Mucosa of rectum (tissue), 2 donors: ENCODE data around the gene OBP2A.
"Not testable (repeated sequence)": the region's sequence is repeated elsewhere in the genome, so short reads cannot be mapped to it uniquely, and the experiment has no call there.

Experiments used
- H3K27ac ChIP-seq, 2 donors: one replicate each; pipeline ENCODE4 v1.7.0; 2013; ENCODE audit warnings: inconsistent platforms in 2 of 2, low read depth in 2 of 2, low read length in 2 of 2
- H3K27me3 ChIP-seq, 2 donors: one replicate each; pipeline ENCODE4 v1.7.0; 2013; ENCODE audit warnings: low read length in 2 of 2; ENCODE audit not compliant: control insufficient read depth in 2 of 2, insufficient read depth in 2 of 2
- H3K36me3 ChIP-seq, 2 donors: one replicate each; pipeline ENCODE4 v1.7.0; 2013; ENCODE audit warnings: low read length in 2 of 2; ENCODE audit not compliant: control insufficient read depth in 2 of 2, insufficient read depth in 2 of 2
- H3K4me1 ChIP-seq, 2 donors: one replicate each; pipeline ENCODE4 v1.7.0; 2013; ENCODE audit warnings: low read length in 2 of 2, mild to moderate bottlenecking in 1 of 2; ENCODE audit not compliant: control insufficient read depth in 2 of 2, insufficient read depth in 2 of 2
- H3K4me3 ChIP-seq, 2 donors: one replicate each; pipeline ENCODE4 v1.7.0; 2013; ENCODE audit warnings: low read length in 2 of 2
- H3K9ac ChIP-seq, 2 donors: one replicate each; pipeline ENCODE4 v1.7.0; 2013; ENCODE audit warnings: low read length in 2 of 2, low read depth in 1 of 2, mild to moderate bottlenecking in 1 of 2
- H3K9me3 ChIP-seq, 2 donors: one replicate each; pipeline ENCODE4 v1.7.0; 2013; ENCODE audit warnings: low read length in 2 of 2; ENCODE audit not compliant: control insufficient read depth in 2 of 2
- donor health status: healthy.
- donor health status: Normal muscosa, but diverticular disease.

Gene OBP2A, protein sequence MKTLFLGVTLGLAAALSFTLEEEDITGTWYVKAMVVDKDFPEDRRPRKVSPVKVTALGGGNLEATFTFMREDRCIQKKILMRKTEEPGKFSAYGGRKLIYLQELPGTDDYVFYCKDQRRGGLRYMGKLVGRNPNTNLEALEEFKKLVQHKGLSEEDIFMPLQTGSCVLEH

DNA sequence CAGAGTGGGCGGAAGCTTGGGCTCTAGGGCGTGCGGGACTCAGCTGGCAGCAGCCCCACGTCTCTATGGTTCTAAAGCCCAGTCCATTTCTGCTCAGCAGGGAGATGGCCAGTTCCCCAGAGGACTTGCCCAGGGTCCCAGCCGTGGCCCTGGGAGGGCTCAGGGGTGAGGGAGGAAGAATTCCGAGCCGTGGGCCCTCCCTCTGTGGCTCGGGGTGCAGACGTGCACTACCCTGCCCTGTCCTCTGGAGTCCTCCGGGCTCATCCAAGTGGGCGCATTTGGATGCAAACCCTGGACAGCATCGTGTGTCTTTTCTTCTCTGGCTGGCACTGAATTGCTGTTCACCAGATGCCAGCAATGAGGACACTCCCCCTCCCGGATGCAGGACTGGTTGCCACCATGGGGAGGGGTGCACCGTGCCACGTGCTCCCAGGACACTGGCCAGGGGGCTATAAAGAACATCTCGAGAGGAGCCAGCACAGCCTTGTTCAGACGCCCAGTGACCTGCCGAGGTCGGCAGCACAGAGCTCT is at the start of gene OBP2A:
Gene OBP2A, plus strand, starts transcription at position 481 of the 531 bp plus-strand sequence. CDS start 55 bp downstream, outside the sequence.
- H3K9ac ChIP-seq, H3K4me1 ChIP-seq, H3K4me3 ChIP-seq, H3K27me3 ChIP-seq, H3K9me3 ChIP-seq, H3K36me3 ChIP-seq, H3K27ac ChIP-seq: not testable (repeated sequence)

DNA sequence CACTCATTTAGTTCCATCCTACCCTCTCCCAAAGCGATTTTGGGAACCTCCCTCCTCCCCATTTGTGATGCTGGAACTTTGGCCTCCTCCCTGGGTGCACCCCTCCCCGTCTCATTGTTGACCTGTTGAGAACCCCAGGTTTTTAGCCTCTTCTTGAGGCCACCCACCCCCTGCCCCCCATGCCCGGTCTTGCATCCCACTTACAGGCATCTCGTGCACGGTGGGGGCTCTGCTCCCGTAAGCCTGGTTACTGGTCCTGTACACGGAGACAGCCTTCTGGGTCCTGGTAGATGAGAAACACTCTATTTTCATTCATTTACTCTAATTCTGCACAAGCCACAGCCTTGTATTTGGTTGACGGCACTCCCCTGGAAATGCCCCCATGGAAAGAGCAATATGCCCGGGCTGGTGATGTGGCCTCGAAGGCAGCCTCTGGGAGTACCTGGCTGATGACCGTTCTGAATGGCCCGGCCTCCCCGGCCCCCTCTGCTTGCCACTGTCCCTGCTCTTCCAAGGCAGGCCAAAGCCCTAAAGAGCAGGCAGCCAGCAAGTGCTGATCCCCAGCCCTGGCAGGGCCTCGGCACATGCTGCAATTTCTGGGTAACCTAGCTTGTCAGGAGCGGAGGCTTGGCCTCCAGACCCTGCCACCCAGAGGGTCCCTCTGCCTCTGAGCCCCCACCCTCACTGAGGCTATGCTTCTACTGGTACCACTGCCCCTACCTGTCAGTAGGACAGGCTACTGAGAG is 47.4 kb upstream of the OBP2A start:
- H3K27me3 ChIP-seq: peaks cover 0 to 3% of the 10 kb centered on the region in 2 donors
- peaks cover 20 to 21% of the 10 kb centered on the region in 2 donors for H3K4me1 ChIP-seq
- no peak overlapping the region for H3K4me3 ChIP-seq
- no peak overlapping the region for H3K27ac ChIP-seq
- no peak overlapping the region for H3K9ac ChIP-seq
- H3K9me3 ChIP-seq: no peaks in the 10 kb centered on the region
- H3K36me3 ChIP-seq: peaks cover 5 to 9% of the 10 kb centered on the region in 2 donors

DNA sequence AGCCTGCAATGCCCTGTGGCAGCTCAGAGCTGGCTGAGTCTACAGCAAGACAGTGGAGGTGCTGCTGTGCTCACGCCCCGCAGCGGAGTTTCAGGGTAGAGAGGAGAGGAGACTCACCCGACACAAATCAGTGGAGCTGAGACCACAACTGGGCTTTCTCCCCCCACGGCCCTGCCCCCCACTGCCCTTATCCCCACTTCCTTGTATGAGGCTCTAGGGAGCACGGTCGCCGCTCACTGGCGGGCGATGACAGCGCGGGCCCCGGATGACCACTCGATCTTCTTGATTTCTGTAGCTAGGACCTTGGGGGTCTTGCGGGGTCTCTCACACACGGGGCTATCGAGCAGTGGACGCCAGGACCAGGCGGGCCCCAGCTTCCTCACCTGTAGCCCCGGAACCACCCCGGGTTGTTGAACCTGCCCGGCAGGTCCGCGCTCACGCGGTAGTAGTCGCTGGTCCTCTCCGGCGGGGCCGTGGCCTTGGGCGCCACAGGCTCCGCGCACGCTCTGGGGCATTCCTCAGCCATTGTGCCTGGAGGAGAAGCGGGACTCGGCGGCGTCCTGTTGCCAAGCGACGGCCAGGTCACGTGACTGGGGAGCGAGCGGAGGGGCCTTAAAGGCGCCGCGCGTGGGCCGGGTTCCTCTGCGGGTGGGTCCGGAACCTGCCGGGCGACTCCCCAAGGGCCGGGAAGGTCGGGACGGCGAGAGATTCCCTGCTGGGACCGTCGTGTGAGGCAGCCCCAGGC is 46.4 kb upstream of the OBP2A start:
- peak overlapping the region; percentile 18 to 70 for H3K27ac ChIP-seq
- peak overlapping the region; percentile 82 to 83 for H3K4me3 ChIP-seq
- no peaks in the 10 kb centered on the region for H3K9me3 ChIP-seq
- H3K9ac ChIP-seq: peak overlapping the region; percentile 75 to 83
- peaks cover 14 to 17% of the 10 kb centered on the region in 2 donors for H3K36me3 ChIP-seq
- H3K27me3 ChIP-seq: peaks cover 0 to 3% of the 10 kb centered on the region in 2 donors
- H3K4me1 ChIP-seq: peaks cover 20 to 21% of the 10 kb centered on the region in 2 donors

DNA sequence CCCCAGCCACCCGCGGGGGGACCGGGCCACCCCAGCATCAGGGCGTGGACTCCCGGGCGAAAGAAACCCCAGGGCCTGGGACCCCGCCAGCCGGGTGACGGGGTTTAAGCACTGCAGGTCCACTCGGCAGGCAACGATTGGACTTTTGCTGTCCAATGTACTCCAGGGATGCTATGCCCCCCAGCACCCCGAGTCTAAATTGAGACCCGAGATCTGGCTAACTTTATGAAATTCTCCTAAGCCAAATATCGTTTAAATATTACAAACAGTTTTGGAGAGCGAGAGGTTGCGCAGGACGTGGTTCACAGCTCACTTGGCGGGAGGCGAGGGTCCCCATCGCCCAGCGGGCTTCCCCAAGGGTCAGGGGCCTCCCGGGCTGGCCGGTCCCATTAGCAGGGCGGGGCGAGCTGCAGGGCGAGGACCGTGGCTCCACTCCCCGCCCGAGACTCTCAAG is 45.8 kb upstream of the OBP2A start:
- H3K9me3 ChIP-seq: no peaks in the 10 kb centered on the region

DNA sequence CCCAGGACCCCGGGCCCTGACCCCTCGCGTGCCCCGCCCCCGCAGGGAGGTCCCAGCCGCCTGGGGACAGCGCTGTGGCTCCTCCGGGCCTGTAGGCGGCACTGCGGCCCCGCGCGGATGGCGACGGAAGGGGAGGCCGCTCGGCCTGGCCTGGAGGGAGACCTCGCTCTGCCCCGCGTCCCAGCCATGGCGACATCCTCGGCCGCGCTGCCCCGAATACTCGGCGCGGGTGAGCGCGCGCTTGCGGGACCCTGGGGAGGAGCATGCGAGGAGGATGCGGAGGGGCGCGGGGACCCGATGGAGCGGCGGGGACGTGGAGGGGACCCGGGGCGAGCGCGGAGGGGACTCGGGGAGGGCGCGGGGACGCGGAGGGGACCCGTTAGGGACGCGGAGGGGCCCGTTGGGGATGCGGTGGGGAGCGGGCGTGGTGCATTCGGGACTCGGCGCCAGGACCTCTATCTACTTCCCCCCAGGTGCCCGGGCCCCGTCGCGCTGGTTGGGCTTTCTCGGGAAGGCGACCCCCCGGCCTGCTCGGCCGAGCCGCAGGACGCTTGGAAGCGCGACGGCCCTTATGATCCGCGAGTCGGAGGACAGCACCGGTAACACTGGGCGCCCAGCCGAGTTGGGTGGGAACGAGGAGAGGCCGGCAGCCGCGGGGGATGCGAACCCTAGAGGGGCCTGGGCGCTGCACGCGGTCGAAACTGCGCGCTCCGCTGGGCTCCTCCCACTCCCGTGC is 45.2 kb upstream of the OBP2A start, which contains the start of gene MRPS2:
Gene MRPS2, plus strand, starts transcription at position 158 of the 736 bp plus-strand sequence. Its CDS starts 29 bp downstream, at position 187.
- no peaks in the 10 kb centered on the region for H3K9me3 ChIP-seq
- peak within 1 kb of the TSS; percentile 82 to 83 for H3K4me3 ChIP-seq
- H3K27ac ChIP-seq: peak within 1 kb of the TSS; percentile 63 to 70
- H3K36me3 ChIP-seq: peaks cover 14 to 17% of the 10 kb centered on the region in 2 donors
- H3K4me1 ChIP-seq: peaks cover 20 to 21% of the 10 kb centered on the region in 2 donors
- H3K9ac ChIP-seq: peak within 1 kb of the TSS; percentile 75 to 83
- peaks cover 0 to 3% of the 10 kb centered on the region in 2 donors for H3K27me3 ChIP-seq

More for the DNA sequence above, 45.8 kb upstream of the OBP2A start:
- Histone ChIP-seq H3K9ac (peak overlapping the region; percentile 75 to 83), H3K27me3 (peaks cover 0 to 3% of the 10 kb centered on the region in 2 donors), H3K36me3 (peaks cover 14 to 17% of the 10 kb centered on the region in 2 donors), H3K27ac (peak overlapping the region; percentile 63 to 70), H3K4me1 (peaks cover 20 to 21% of the 10 kb centered on the region in 2 donors), H3K4me3 (peak overlapping the region; percentile 82 to 83)

DNA sequence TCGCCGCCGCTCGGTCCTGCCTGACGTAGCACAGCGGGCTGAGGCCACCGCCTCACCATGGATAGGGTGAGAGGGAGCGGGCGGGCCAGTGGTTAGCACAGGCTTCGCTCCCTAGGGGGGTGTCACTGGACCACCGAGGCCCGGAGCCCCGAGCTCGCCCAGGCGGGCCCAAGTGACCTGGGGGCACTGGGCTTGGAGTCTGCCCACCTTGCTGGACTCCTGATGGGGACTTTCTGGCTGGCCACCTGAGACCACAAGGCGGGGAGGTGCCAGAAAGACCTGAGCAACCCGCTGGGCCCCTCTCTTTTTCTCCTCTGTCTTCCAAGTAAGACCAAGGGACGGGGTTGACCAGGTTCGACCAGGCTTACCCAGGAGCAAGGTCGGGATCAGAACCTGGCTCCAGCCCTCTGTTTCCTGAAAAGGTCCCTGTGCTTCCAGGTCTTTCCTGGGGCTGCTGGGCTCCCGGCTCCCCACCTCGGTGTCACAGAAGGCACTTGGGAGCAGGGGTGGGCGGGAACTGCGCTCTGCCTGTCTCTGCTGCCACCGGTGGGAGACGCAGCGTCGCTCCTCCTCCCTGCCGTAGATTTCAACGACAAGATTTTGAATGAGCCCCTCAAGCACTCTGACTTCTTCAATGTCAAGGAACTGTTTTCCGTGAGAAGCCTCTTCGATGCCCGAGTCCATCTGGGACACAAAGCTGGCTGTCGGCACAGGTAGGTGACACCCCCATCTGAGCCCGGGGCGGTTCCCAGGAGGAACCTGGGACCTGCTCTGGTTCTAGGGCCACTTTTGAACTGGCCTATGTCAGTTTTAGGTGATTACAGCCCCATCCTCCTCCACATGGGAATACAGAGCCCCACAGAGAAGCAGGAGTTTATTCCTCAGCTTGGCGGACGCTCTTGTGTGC is 44.4 kb upstream of the OBP2A start:
- Histone ChIP-seq H3K27me3 (peaks cover 0 to 3% of the 10 kb centered on the region in 2 donors), H3K9me3 (no peaks in the 10 kb centered on the region), H3K4me3 (peak overlapping the region; percentile 82 to 83), H3K4me1 (peaks cover 20 to 21% of the 10 kb centered on the region in 2 donors), H3K27ac (peak overlapping the region in 1 of 2 donors; percentile 70), H3K36me3 (peaks cover 14 to 17% of the 10 kb centered on the region in 2 donors), H3K9ac (peak overlapping the region; percentile 70 to 83)

DNA sequence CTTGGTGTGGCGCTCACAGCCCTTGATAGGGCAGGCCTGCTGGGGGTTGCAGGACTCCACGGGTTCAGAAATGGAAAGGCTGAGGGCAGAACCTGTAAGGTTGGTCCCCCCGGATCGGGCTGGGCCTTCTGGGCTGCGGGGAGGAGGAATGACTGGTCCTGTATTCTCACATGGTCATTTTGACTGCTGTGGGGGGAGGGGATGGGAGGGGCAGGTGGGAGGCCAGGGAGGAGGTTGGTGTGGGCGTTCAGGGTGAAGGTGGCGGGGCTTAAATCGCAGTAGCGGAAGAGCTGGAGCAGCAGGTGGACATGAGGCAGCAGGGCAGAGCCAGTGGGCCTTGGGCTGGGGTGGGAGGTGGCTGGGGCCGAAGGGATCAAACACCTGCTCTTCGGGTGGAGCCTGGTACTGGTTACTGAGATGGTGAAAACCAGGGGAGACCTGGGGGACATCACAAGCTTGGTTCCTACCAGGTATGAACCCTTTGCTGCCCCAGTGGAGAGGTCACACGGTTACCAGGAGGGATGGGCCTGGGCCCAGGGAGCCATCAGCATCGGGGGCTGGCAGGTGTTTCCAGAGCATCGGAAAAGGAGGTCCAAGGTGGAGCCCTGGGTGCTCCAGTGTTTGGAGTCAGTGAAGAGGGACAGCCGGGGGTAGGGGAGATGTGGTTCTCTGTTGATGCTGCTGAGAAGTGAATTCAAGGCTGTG is 43.6 kb upstream of the OBP2A start:
- Histone ChIP-seq H3K27ac (no peak overlapping the region), H3K9ac (no peak overlapping the region), H3K9me3 (no peaks in the 10 kb centered on the region), H3K36me3 (peaks cover 14 to 17% of the 10 kb centered on the region in 2 donors), H3K4me3 (peak overlapping the region in 1 of 2 donors; percentile 7), H3K27me3 (peaks cover 0 to 3% of the 10 kb centered on the region in 2 donors), H3K4me1 (peaks cover 20 to 21% of the 10 kb centered on the region in 2 donors)

DNA sequence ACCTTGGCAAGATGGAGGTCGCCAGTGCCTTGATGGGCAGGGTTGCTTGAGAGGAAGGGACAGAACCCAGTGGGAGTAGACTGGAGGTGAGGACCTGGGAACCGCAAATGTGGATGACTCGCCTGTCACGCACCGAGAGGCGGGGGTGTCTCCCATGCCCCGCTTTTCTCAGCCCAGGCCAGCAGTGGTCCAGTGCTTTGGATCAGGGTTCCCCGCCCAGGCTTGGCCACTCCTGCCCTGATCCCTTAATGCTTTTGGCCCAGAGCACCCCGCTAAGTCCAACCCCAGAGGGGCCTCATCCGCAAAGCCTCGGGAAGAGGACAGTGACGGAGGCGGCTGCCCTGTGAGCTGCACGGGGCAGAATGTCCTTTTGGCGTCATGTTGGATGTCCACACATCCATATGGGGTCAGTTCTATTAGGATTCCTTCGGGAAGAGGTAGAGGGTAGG is 43.0 kb upstream of the OBP2A start:
- Histone ChIP-seq H3K9ac (no peak overlapping the region), H3K36me3 (peaks cover 14 to 17% of the 10 kb centered on the region in 2 donors), H3K4me1 (peaks cover 20 to 21% of the 10 kb centered on the region in 2 donors), H3K9me3 (no peaks in the 10 kb centered on the region), H3K4me3 (no peak overlapping the region), H3K27ac (no peak overlapping the region), H3K27me3 (peaks cover 0 to 2% of the 10 kb centered on the region in 2 donors)
